Trophoblast cell (in vitro differentiated cells and primary cell): ENCODE data around the gene LYPD4.

Source experiments
- DNase-seq, 2 donors: peaks; one replicate each; pipeline ENCODE4 v3.0.0-alpha.2; 2016
- H2AFZ ChIP-seq: 2 replicates; pipeline ENCODE4 v1.6.1; 2013; ENCODE audit warnings: low read length, moderate library complexity, mild to moderate bottlenecking; ENCODE audit not compliant: insufficient read depth, poor library complexity
- H2AK5ac ChIP-seq: 2 replicates; pipeline ENCODE4 v1.6.1; 2013; ENCODE audit warnings: mild to moderate bottlenecking, low read length
- H2BK120ac ChIP-seq: 2 replicates; pipeline ENCODE4 v1.6.1; 2013; ENCODE audit warnings: low read length, mild to moderate bottlenecking, moderate library complexity; ENCODE audit not compliant: insufficient read depth, poor library complexity
- H2BK12ac ChIP-seq: 2 replicates; pipeline ENCODE4 v1.6.1; 2013; ENCODE audit warnings: mild to moderate bottlenecking, low read length, moderate library complexity
- H2BK5ac ChIP-seq: 2 replicates; pipeline ENCODE4 v1.6.1; 2013; ENCODE audit warnings: low read length, low read depth, moderate library complexity, mild to moderate bottlenecking; ENCODE audit not compliant: poor library complexity
- H3K14ac ChIP-seq: 2 replicates; pipeline ENCODE4 v1.6.1; 2013; ENCODE audit warnings: mild to moderate bottlenecking, low read length
- H3K18ac ChIP-seq: 2 replicates; pipeline ENCODE4 v1.6.1; 2013; ENCODE audit warnings: mild to moderate bottlenecking, low read length
- H3K23ac ChIP-seq: 2 replicates; pipeline ENCODE4 v1.6.1; 2013; ENCODE audit warnings: low read length
- H3K27ac ChIP-seq: 2 replicates; pipeline ENCODE4 v1.5.1; 2013; ENCODE audit warnings: low read depth, mild to moderate bottlenecking, inconsistent platforms, low read length, moderate library complexity
- H3K27me3 ChIP-seq: 2 replicates; pipeline ENCODE4 v1.6.1; 2013; ENCODE audit warnings: inconsistent platforms, mild to moderate bottlenecking, low read length, moderate library complexity; ENCODE audit not compliant: insufficient read depth
- H3K36me3 ChIP-seq, 2 experiments: 1 replicate in 1 of 2; 2 replicates in 1 of 2; pipeline ENCODE4 v1.6.1; 2013; ENCODE audit warnings: low read length in 2 of 2, mild to moderate bottlenecking in 2 of 2, moderate library complexity in 1 of 2; ENCODE audit not compliant: insufficient read depth in 2 of 2, control insufficient read depth in 1 of 2
- H3K4ac ChIP-seq: 2 replicates; pipeline ENCODE4 v1.6.1; 2013; ENCODE audit warnings: low read depth, mild to moderate bottlenecking, low read length, moderate library complexity
- H3K4me1 ChIP-seq, 2 experiments: 1 replicate in 1 of 2; 2 replicates in 1 of 2; pipeline ENCODE4 v1.6.1; 2013; ENCODE audit warnings: low read length in 2 of 2, mild to moderate bottlenecking in 2 of 2, moderate library complexity in 1 of 2; ENCODE audit not compliant: insufficient read depth in 2 of 2, control insufficient read depth in 1 of 2
- H3K4me2 ChIP-seq: 2 replicates; pipeline ENCODE4 v1.6.1; 2013; ENCODE audit warnings: inconsistent platforms, mild to moderate bottlenecking, low read length, moderate library complexity
- H3K4me3 ChIP-seq: 2 replicates; pipeline ENCODE4 v1.5.1; 2013; ENCODE audit warnings: mild to moderate bottlenecking, low read depth, low read length, inconsistent platforms
- H3K79me1 ChIP-seq: one replicate; pipeline ENCODE4 v1.6.1; 2013; ENCODE audit warnings: low read length
- H3K79me2 ChIP-seq: 2 replicates; pipeline ENCODE4 v1.6.1; 2013; ENCODE audit warnings: low read length, mild to moderate bottlenecking; ENCODE audit not compliant: control insufficient read depth, insufficient read depth, poor library complexity
- H3K9ac ChIP-seq: 2 replicates; pipeline ENCODE4 v1.6.1; 2013; ENCODE audit warnings: mild to moderate bottlenecking, low read length
- H3K9me3 ChIP-seq: 2 replicates; pipeline ENCODE4 v1.6.1; 2013; ENCODE audit warnings: low read depth, mild to moderate bottlenecking, control low read depth, inconsistent platforms, low read length; ENCODE audit not compliant: insufficient read depth
- H4K12ac ChIP-seq: 2 replicates; pipeline ENCODE4 v1.6.1; 2013; ENCODE audit warnings: low read depth, mild to moderate bottlenecking, low read length, moderate library complexity
- H4K8ac ChIP-seq: 2 replicates; pipeline ENCODE4 v1.6.1; 2013; ENCODE audit warnings: low read depth, mild to moderate bottlenecking, low read length, moderate library complexity
- H4K91ac ChIP-seq: one replicate; pipeline ENCODE4 v1.6.1; 2013; ENCODE audit warnings: low read depth, mild to moderate bottlenecking, low read length, moderate library complexity
- WGBS: extraction: QIAGEN DNeasy Blood & Tissue Kit; methylation state at CpG from one replicate; pipeline ENCODE4 v1.1.7; 2013; ENCODE audit warnings: missing lambda C conversion rate; ENCODE audit not compliant: insufficient read length, insufficient coverage; ENCODE audit errors: extremely low coverage; 5-methylcytosine and 5-hydroxymethylcytosine counted together

Gene LYPD4

GRCh38 chr19:41813911-41814310, 30.6 kb downstream of the LYPD4 start:
- H3K4ac ChIP-seq = no peak overlapping the region
- no peak overlapping the region for H3K23ac ChIP-seq
- no peak overlapping the region for H3K18ac ChIP-seq
- no CpG with 5 or more reads among the region's 4 CpGs for WGBS
- no peak overlapping the region for H2AK5ac ChIP-seq
- no peaks in the 10 kb centered on the region for H3K4me1 ChIP-seq
- H2BK5ac ChIP-seq = no peak overlapping the region
- H3K4me3 ChIP-seq = no peak overlapping the region
- H4K8ac ChIP-seq = no peak overlapping the region
- H3K27ac ChIP-seq = no peak overlapping the region
- H4K91ac ChIP-seq = no peak overlapping the region
- no peak overlapping the region for H3K4me2 ChIP-seq
- H3K27me3 ChIP-seq = no peaks in the 10 kb centered on the region
- H3K36me3 ChIP-seq = no peaks in the 10 kb centered on the region
- H3K79me2 ChIP-seq = no peaks in the 10 kb centered on the region
- no peak overlapping the region for H2AFZ ChIP-seq
- peaks cover 15% of the 10 kb centered on the region for H3K9me3 ChIP-seq
- no peak overlapping the region for H2BK120ac ChIP-seq
- H3K79me1 ChIP-seq = no peaks in the 10 kb centered on the region
- no peak overlapping the region for H3K14ac ChIP-seq
- no peak for DNase-seq
- H3K9ac ChIP-seq = no peak overlapping the region
- no peak overlapping the region for H2BK12ac ChIP-seq
- no peak overlapping the region for H4K12ac ChIP-seq

- Histone ChIP-seq H3K4me1 (no peaks in the 10 kb centered on the region), H3K79me2 (no peaks in the 10 kb centered on the region), H4K8ac (no peak overlapping the region), H2BK12ac (no peak overlapping the region), H3K14ac (no peak overlapping the region), H3K9ac (no peak overlapping the region), H2AK5ac (no peak overlapping the region), H3K4me2 (no peak overlapping the region), H3K27ac (no peak overlapping the region), H2AFZ (no peak overlapping the region), H3K23ac (no peak overlapping the region), H3K9me3 (peaks cover 22% of the 10 kb centered on the region), H3K4me3 (no peak overlapping the region), H2BK5ac (no peak overlapping the region), H3K4ac (no peak overlapping the region), H4K91ac (no peak overlapping the region), H3K27me3 (no peaks in the 10 kb centered on the region), H3K79me1 (no peaks in the 10 kb centered on the region), H4K12ac (no peak overlapping the region), H3K36me3 (no peaks in the 10 kb centered on the region), H2BK120ac (no peak overlapping the region), H3K18ac (no peak overlapping the region)
- no peak for DNase-seq
- no CpG with 5 or more reads among the region's 3 CpGs for WGBS
These were observed 32.5 kb downstream of the LYPD4 start for GRCh38 chr19:41811981-41812380.

GRCh38 chr19:41811036-41811435, 33.4 kb downstream of the LYPD4 start:
- Histone ChIP-seq H3K4me3 (no peak overlapping the region), H3K27me3 (no peaks in the 10 kb centered on the region), H2AFZ (no peak overlapping the region), H2AK5ac (no peak overlapping the region), H3K4me2 (no peak overlapping the region), H3K4ac (no peak overlapping the region), H4K91ac (no peak overlapping the region), H2BK5ac (no peak overlapping the region), H3K4me1 (no peaks in the 10 kb centered on the region), H2BK12ac (no peak overlapping the region), H3K9me3 (peaks cover 22% of the 10 kb centered on the region), H3K27ac (no peak overlapping the region), H3K23ac (no peak overlapping the region), H3K9ac (no peak overlapping the region), H2BK120ac (no peak overlapping the region), H4K8ac (no peak overlapping the region), H3K14ac (no peak overlapping the region), H3K79me1 (no peaks in the 10 kb centered on the region), H3K18ac (no peak overlapping the region), H3K36me3 (no peaks in the 10 kb centered on the region), H4K12ac (no peak overlapping the region), H3K79me2 (no peaks in the 10 kb centered on the region)
- no CpG with 5 or more reads among the region's 3 CpGs for WGBS
- no peak for DNase-seq

- H2AK5ac ChIP-seq = no peak overlapping the region
- no peak overlapping the region for H2BK120ac ChIP-seq
- WGBS = no CpG with 5 or more reads among the region's 4 CpGs
- H3K18ac ChIP-seq = no peak overlapping the region
- no peak overlapping the region for H3K4me2 ChIP-seq
- no peak overlapping the region for H3K23ac ChIP-seq
- DNase-seq = no peak
- H3K79me2 ChIP-seq = no peaks in the 10 kb centered on the region
- no peak overlapping the region for H3K4me3 ChIP-seq
- H3K9ac ChIP-seq = no peak overlapping the region
- H3K27me3 ChIP-seq = no peaks in the 10 kb centered on the region
- H3K36me3 ChIP-seq = no peaks in the 10 kb centered on the region
- no peak overlapping the region for H2AFZ ChIP-seq
- no peak overlapping the region for H2BK12ac ChIP-seq
- H4K8ac ChIP-seq = no peak overlapping the region
- H2BK5ac ChIP-seq = no peak overlapping the region
- H3K14ac ChIP-seq = no peak overlapping the region
- no peaks in the 10 kb centered on the region for H3K4me1 ChIP-seq
- no peak overlapping the region for H3K4ac ChIP-seq
- peaks cover 22% of the 10 kb centered on the region for H3K9me3 ChIP-seq
- H3K27ac ChIP-seq = no peak overlapping the region
- no peak overlapping the region for H4K91ac ChIP-seq
- no peaks in the 10 kb centered on the region for H3K79me1 ChIP-seq
- H4K12ac ChIP-seq = no peak overlapping the region
These were observed 34.2 kb downstream of the LYPD4 start for GRCh38 chr19:41810301-41810700.
